BLaER1 treated with 17β-estradiol and CSF1 and Interleukin-3, amounts not matched to agents 10 nM and 100 nM (cell line): ENCODE measurements around the gene RUNX1.

Experiments
- H3K27ac ChIP-seq, 11 experiments: shearing (Covaris generic); formaldehyde crosslinking; 2 replicates each; pipeline ENCODE4 v1.8.1; 2022
- H3K27me3 ChIP-seq, 11 experiments: shearing (Covaris generic); formaldehyde crosslinking; 2 replicates each; pipeline ENCODE4 v1.8.1; 2022
- H3K36me3 ChIP-seq, 11 experiments: shearing (Covaris generic); formaldehyde crosslinking; 2 replicates each; pipeline ENCODE4 v1.8.1; 2022
- H3K4me1 ChIP-seq, 10 experiments: shearing (Covaris generic); formaldehyde crosslinking; 2 replicates each; pipeline ENCODE4 v1.8.1; 2022
- H3K4me2 ChIP-seq, 11 experiments: shearing (Covaris generic); formaldehyde crosslinking; 2 replicates each; pipeline ENCODE4 v1.8.1; 2022
- H3K4me3 ChIP-seq, 10 experiments: shearing (Covaris generic); formaldehyde crosslinking; 2 replicates each; pipeline ENCODE4 v1.8.1; 2022
- H3K9ac ChIP-seq, 11 experiments: shearing (Covaris generic); formaldehyde crosslinking; 2 replicates each; pipeline ENCODE4 v1.8.1; 2022
- H3K9me3 ChIP-seq, 11 experiments: shearing (Covaris generic); formaldehyde crosslinking; replicated peaks in 1 of 11; 2 replicates each; pipeline ENCODE4 v1.8.1; 2022
- H4K20me1 ChIP-seq, 11 experiments: shearing (Covaris generic); formaldehyde crosslinking; 2 replicates each; pipeline ENCODE4 v1.8.1; 2022
- Cebpa-rat ChIP-seq, 11 experiments: shearing (Covaris generic); IDR thresholded peaks; 2 replicates each; pipeline ENCODE4 v1.8.1; 2022

Gene RUNX1

DNA sequence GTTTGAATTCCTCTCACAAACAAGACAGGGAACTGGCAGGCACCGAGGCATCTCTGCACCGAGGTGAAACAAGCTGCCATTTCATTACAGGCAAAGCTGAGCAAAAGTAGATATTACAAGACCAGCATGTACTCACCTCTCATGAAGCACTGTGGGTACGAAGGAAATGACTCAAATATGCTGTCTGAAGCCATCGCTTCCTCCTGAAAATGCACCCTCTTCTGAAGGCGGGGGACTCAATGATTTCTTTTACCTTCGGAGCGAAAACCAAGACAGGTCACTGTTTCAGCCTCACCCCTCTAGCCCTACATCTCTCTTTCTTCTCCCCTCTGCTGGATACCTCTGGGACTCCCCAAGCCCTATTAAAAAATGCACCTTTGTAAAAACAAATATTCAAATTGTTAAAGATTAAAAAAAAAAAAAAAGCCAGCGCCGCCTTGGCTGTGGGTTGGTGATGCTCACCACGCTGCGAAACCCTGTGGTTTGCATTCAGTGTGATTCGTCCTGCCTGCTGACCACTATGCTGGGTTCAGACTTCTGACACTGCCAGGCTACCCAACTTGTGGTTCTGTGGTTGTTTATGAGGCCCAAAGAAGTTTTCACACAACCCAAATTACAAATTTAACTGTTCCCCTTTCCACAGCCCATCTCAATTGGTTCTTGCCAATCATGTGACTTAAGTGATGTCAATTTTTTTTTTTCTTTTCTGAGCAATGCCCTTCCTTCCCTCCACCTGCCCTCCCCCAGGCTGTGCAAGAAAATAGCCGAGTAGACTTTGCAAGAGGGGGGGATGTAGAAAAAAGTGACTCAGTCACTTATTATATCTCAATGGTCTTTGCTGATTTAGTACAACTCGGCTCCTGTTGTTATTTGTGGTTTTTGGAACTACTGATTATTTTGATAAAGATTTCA lies at the start of gene RUNX1:
TSS of gene RUNX1 (minus strand) at position 597 of the 912 bp plus-strand sequence.
- 0 out of 22 replicates have a peak, but pooled peaks of 2 of the 11 experiments have one; percentile 13 to 61 for TF ChIP-seq Cebpa-rat (IDR thresholded peaks at IDR 0.05)
- Histone ChIP-seq H3K4me3 (peak within 1 kb of the TSS; percentile 56 to 97 (median 83)), H3K4me1 (peaks cover 56 to 79% (median 64%) of the 10 kb centered on the region in 10 experiments)

DNA sequence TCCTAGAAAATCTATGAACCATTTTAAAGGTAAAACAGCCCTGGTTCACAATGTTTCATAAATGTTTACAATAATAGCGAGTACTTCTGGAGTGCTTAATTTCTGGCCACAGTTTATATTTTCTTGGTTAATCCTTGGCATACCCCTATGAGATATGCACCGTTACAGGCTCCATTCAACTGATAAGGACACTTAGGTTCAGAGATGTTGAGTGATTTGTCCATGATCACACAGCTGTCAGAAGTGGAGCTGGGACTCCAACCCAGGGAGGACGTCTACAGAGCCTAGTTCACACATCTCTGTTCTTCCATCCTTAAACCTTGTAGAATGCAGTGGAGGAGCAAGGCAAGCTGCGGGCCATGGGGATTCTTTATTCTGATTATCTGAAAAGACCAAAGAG lies 48.4 kb upstream of the RUNX1 start:
- TF ChIP-seq Cebpa-rat (IDR thresholded peaks at IDR 0.05): no peak
- H3K4me2 ChIP-seq: no peak overlapping the region

More for the DNA sequence above, at the start of gene RUNX1:
- Histone ChIP-seq H3K9ac (peak within 1 kb of the TSS; percentile 44 to 98 (median 89)), H3K9me3 (no peaks in the 10 kb centered on the region), H4K20me1 (peaks cover 0 to 23% (median 4%) of the 10 kb centered on the region in 11 experiments; a peak in 7 of 22 replicates), H3K36me3 (peaks cover 0 to 30% (median 20%) of the 10 kb centered on the region in 11 experiments; a peak in 14 of 22 replicates), H3K4me2 (peak within 1 kb of the TSS; percentile 81 to 99 (median 96)), H3K27me3 (peaks cover 0 to 19% (median 0%) of the 10 kb centered on the region in 11 experiments; a peak in 3 of 22 replicates), H3K27ac (peak within 1 kb of the TSS; percentile 25 to 98 (median 91); a peak in 21 of 22 replicates)

DNA sequence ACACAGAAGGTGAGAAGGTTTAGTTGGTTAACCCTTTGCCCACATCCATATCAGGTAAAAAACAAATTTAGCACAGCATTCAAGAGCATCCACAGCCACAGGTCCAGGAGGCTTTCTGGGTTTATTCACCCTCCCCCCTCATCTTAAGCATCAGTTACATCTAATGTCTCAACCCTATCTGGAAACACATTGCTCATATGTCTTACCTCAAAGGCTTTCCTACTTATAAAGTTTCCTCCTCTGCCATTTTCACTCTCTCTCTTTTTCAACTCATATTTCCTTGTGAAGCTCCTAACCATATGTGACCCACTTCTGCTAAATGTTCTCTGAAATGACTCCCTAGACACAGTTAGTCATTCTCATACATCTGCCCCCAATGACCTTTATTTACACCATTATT lies 47.9 kb upstream of the RUNX1 start:
- Histone ChIP-seq H3K36me3 (no peaks in the 10 kb centered on the region), H3K27me3 (no peaks in the 10 kb centered on the region), H4K20me1 (no peaks in the 10 kb centered on the region), H3K9ac (no peak overlapping the region), H3K9me3 (peaks cover 0 to 10% (median 4%) of the 10 kb centered on the region in 11 experiments; a peak in 9 of 22 replicates), H3K4me2 (no peak overlapping the region), H3K4me1 (peaks cover 2 to 21% (median 7%) of the 10 kb centered on the region in 10 experiments; a peak in 18 of 20 replicates), H3K27ac (no peak overlapping the region), H3K4me3 (no peak overlapping the region)
- no peak for TF ChIP-seq Cebpa-rat (IDR thresholded peaks at IDR 0.05)

More for the DNA sequence above, 48.4 kb upstream of the RUNX1 start:
- Histone ChIP-seq H3K27me3 (no peaks in the 10 kb centered on the region), H3K36me3 (no peaks in the 10 kb centered on the region), H3K4me3 (no peak overlapping the region), H3K9ac (no peak overlapping the region), H4K20me1 (no peaks in the 10 kb centered on the region), H3K4me1 (peaks cover 7 to 27% (median 13%) of the 10 kb centered on the region in 10 experiments), H3K9me3 (peaks cover 0 to 10% (median 4%) of the 10 kb centered on the region in 11 experiments; a peak in 9 of 22 replicates), H3K27ac (no peak overlapping the region)

DNA sequence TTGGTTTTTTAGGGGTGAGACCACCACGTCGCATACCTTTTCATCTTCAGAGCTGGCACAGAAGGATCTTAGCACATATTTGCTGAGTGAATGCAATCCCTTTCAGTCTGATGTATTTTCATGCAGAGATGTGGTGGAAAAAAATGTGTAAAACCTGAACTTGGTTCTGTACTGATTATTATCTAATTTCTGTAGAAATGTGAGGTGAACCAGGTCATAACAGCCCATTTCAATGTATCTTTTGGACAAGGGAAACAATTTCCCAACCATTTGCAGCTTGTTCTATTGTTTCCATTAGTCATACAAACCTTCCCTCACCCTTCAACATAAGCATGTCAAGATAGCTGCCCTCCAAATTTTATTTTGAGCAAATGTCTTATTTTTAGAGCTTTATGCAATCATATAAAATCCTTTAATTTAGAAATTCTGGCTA lies 46.8 kb upstream of the RUNX1 start:
- Histone ChIP-seq H3K4me2 (no peak overlapping the region), H3K27me3 (no peaks in the 10 kb centered on the region), H4K20me1 (no peaks in the 10 kb centered on the region), H3K9ac (no peak overlapping the region), H3K4me3 (no peak overlapping the region), H3K4me1 (peaks cover 0 to 13% (median 0%) of the 10 kb centered on the region in 10 experiments; a peak in 2 of 20 replicates), H3K27ac (no peak overlapping the region), H3K9me3 (peaks cover 0 to 10% (median 4%) of the 10 kb centered on the region in 11 experiments; a peak in 9 of 22 replicates), H3K36me3 (no peaks in the 10 kb centered on the region)
- no peak for TF ChIP-seq Cebpa-rat (IDR thresholded peaks at IDR 0.05)

DNA sequence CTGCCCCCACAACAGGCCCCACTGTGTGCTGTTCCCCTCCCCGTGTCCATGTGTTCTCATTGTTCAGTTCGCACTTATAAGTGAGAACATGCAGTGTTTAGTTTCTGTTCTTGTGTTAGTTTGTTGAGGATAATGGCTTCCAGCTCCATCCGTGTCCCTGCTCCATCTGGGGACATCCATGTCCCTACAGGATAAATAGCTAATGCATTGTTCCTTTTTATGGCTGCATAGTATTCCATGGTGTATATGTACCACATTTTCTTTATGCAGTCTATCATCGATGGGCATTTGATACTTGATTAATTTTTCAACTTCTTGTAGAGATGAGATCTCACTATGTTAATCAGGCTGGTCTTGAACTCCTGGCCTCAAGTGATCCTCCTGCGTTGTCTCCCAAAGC lies 44.4 kb upstream of the RUNX1 start:
- Histone ChIP-seq H3K4me1 (0 out of 20 replicates have a peak, but pooled peaks cover 0 to 3% (median 0%) of the 10 kb centered on the region in 10 experiments), H4K20me1 (no peaks in the 10 kb centered on the region), H3K4me2 (no peak overlapping the region)

DNA sequence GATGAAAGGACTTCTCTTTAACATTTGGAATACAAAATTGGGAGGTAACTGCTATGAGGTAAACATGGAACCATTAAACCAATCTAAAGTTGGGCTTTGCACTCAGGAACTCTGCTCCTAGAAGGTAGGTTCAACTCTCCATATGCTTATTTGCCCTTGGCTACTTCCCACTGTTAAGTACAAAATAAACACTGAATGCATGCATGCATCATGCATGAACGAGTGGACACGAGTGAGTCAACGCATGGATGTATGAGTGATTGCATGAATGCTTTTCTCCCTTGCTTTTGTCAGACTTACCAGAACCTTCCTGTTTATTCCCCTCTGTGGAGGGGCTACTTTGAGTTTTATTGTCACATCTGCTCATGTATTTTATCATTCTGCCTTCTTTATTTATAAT lies 42.4 kb upstream of the RUNX1 start:
- H3K4me2 ChIP-seq: peak overlapping the region in 1 of 11 experiments; percentile 16; a peak in 1 of 22 replicates
- no peak for TF ChIP-seq Cebpa-rat (IDR thresholded peaks at IDR 0.05)
- no peaks in the 10 kb centered on the region for H3K27me3 ChIP-seq
- no peak overlapping the region for H3K9ac ChIP-seq
- peaks cover 0 to 10% (median 0%) of the 10 kb centered on the region in 11 experiments; a peak in 8 of 22 replicates for H3K9me3 ChIP-seq
- H3K4me3 ChIP-seq: no peak overlapping the region
- no peaks in the 10 kb centered on the region for H3K36me3 ChIP-seq
- peaks cover 0 to 5% (median 0%) of the 10 kb centered on the region in 10 experiments; a peak in 2 of 20 replicates for H3K4me1 ChIP-seq
- no peaks in the 10 kb centered on the region for H4K20me1 ChIP-seq
- H3K27ac ChIP-seq: no peak overlapping the region

More for the DNA sequence above, 44.4 kb upstream of the RUNX1 start:
- no peak overlapping the region for H3K9ac ChIP-seq
- no peak overlapping the region for H3K4me3 ChIP-seq
- H3K27ac ChIP-seq: no peak overlapping the region
- H3K9me3 ChIP-seq: peaks cover 0 to 10% (median 0%) of the 10 kb centered on the region in 11 experiments; a peak in 8 of 22 replicates
- no peak for TF ChIP-seq Cebpa-rat (IDR thresholded peaks at IDR 0.05)
- H3K27me3 ChIP-seq: no peaks in the 10 kb centered on the region
- H3K36me3 ChIP-seq: no peaks in the 10 kb centered on the region

DNA sequence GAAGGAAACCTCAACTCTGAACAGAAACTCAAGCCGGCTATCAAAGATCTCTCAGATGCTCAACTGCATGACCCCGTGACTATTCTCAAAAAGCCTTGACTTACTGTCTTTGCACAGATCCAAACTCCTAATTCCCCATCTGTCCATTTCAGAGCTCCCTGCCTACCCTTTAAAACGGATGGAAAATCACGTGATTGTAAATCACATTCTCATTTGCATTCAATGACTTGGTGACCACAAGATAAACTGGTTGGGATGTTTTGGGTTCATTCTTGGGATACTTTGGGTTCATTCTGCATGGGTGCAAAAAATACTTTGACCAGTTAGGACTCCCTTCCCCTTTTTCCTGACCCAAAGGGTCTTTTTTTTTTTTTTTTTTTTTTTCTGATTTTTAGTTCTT lies 41.3 kb upstream of the RUNX1 start:
- no peaks in the 10 kb centered on the region for H3K36me3 ChIP-seq
- H3K9ac ChIP-seq: no peak overlapping the region
- peaks cover 0 to 10% (median 0%) of the 10 kb centered on the region in 10 experiments; a peak in 2 of 20 replicates for H3K4me1 ChIP-seq
- peaks cover 0 to 13% (median 4%) of the 10 kb centered on the region in 11 experiments; a peak in 8 of 22 replicates for H3K9me3 ChIP-seq
- no peak for TF ChIP-seq Cebpa-rat (IDR thresholded peaks at IDR 0.05)
- no peak overlapping the region for H3K4me2 ChIP-seq
- no peak overlapping the region for H3K27ac ChIP-seq
- H3K4me3 ChIP-seq: no peak overlapping the region
- H3K27me3 ChIP-seq: no peaks in the 10 kb centered on the region
- no peaks in the 10 kb centered on the region for H4K20me1 ChIP-seq

DNA sequence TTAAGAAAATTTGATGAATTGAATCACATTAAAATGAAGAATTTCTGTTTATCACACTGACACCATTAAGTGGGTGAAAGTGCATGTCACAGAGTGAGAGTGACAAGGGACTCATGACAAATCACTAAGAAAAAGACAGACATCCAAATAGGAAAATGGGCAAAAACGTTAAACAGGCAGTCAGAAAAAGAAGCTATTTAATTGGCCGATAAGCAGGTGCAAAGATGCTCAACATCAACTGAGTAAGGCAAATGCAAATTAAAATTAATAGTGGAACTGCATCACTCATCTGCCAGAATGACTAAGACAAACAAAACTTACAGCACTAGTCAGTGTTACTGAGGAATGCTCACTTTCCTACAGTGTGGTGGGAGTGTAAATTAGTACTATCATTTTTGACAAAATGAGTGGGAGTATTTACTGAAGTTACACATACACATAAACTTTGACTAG lies 39.2 kb upstream of the RUNX1 start:
- Histone ChIP-seq H3K27me3 (no peaks in the 10 kb centered on the region), H3K9ac (no peak overlapping the region), H3K4me1 (peaks cover 0 to 10% (median 0%) of the 10 kb centered on the region in 10 experiments; a peak in 2 of 20 replicates), H3K27ac (no peak overlapping the region), H3K4me2 (no peak overlapping the region), H3K9me3 (peaks cover 1 to 17% (median 13%) of the 10 kb centered on the region in 11 experiments; a peak in 16 of 22 replicates), H3K36me3 (no peaks in the 10 kb centered on the region), H3K4me3 (no peak overlapping the region), H4K20me1 (no peaks in the 10 kb centered on the region)
- no peak for TF ChIP-seq Cebpa-rat (IDR thresholded peaks at IDR 0.05)

DNA sequence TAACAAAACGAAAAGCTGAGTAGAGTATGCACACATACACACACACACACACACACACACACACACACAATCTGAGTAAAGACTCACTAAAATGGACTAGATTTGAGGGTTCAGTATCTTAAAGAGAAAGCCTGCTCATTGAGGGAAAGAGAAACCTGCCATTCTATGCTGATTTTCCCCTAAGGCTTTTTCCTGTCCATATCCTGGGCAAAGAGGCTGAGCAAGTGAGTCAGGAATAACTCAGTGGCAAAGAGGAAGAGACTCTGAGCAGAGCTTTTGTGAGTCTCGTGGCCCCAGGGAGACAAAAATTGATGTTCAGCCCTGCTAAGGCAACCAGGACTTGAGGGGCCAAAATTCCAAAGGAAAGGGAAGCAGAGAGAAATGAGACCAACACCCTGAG lies 37.3 kb upstream of the RUNX1 start:
- Histone ChIP-seq H3K4me2 (peak overlapping the region in 2 of 11 experiments; percentile 0 to 27; a peak in 1 of 22 replicates), H3K9me3 (peaks cover 0 to 24% (median 16%) of the 10 kb centered on the region in 11 experiments; a peak in 13 of 22 replicates), H3K36me3 (no peaks in the 10 kb centered on the region), H3K27me3 (no peaks in the 10 kb centered on the region), H4K20me1 (no peaks in the 10 kb centered on the region), H3K27ac (no peak overlapping the region), H3K4me1 (peaks cover 0 to 8% (median 0%) of the 10 kb centered on the region in 10 experiments; a peak in 2 of 20 replicates), H3K9ac (no peak overlapping the region), H3K4me3 (no peak overlapping the region)
- TF ChIP-seq Cebpa-rat (IDR thresholded peaks at IDR 0.05): no peak
